Anterior cingulate cortex (tissue), 58 donors: ENCODE results near the gene MCUR1.
A peak's percentile ranks its signal among the peaks of the same experiment; 100 is the strongest.
"Not testable (repeated sequence)": the region's sequence is repeated elsewhere in the genome, so short reads cannot be mapped to it uniquely, and the experiment has no call there.

Experiments
- DNase-seq, 58 donors: peaks; one replicate each; lab custom pipeline; 2025; lab: John Stamatoyannopoulos, UW

Gene MCUR1

DNA sequence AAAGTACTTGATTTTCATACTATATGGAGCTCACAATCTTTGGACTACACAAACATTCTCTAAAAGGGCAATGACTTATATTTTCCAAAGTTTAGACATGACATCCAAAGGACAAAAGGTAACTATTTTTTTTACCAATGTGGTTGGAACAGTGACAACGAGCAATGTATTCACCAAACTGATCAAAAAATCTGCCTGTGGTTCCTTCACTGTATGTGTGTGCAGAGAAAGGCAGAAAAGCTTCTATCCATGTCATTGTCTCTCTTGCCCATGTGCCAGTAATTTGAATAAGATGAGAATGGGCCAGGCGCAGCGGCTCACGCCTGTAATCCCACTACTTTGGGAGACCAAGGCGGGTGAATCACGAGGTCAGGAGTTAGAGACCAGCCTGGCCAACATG is 25.5 kb downstream of the MCUR1 start:
- DNase-seq, result no peak

- peak in 1 of 58 donors; percentile 1 for DNase-seq
These were observed 27.2 kb downstream of the MCUR1 start for GRCh38 chr6:13787137-13787536.

GRCh38 chr6:13780162-13780561 is 34.2 kb downstream of the MCUR1 start:
- not testable (repeated sequence) for DNase-seq

DNA sequence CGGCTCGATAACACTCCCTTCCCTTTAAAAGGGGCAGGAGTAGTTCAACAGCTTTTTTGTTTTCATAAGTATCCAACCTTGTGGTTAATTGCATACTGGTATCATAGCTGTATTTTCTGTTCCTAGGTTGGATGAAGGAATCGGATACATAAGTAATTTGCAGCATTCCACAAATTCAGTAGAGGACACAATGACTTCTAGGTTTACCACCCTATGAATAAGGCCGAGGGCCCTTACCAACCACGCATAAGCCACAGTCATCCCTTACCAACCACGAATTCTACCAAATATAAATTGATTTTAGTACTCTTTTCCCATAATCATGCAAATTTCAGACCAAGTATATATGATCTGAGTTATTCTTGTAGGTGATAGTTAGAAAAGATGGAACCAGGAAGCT is 36.3 kb downstream of the MCUR1 start:
- no peak for DNase-seq

GRCh38 chr6:13776602-13777001 is 37.8 kb downstream of the MCUR1 start:
- no peak for DNase-seq

DNA sequence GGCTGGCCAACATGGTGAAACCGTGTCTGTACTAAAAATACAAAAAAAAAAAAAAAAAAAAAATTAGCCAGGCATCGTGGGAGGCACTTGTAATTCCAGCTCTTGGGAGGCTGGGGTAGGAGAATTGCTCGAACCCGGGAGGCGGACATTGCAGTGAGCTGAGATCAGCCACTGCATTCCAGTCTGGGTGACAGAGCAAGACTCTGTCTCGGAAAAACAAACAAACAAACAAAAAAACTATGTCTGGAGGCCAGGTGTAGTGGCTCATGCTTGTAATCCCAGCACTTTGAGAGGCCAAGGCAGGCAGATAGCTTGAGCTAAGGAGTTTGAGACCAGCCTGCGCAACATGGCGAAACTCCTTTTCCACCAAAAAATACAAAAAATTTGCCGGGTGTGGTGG is 38.9 kb downstream of the MCUR1 start:
- DNase-seq, result not testable (repeated sequence)

DNA sequence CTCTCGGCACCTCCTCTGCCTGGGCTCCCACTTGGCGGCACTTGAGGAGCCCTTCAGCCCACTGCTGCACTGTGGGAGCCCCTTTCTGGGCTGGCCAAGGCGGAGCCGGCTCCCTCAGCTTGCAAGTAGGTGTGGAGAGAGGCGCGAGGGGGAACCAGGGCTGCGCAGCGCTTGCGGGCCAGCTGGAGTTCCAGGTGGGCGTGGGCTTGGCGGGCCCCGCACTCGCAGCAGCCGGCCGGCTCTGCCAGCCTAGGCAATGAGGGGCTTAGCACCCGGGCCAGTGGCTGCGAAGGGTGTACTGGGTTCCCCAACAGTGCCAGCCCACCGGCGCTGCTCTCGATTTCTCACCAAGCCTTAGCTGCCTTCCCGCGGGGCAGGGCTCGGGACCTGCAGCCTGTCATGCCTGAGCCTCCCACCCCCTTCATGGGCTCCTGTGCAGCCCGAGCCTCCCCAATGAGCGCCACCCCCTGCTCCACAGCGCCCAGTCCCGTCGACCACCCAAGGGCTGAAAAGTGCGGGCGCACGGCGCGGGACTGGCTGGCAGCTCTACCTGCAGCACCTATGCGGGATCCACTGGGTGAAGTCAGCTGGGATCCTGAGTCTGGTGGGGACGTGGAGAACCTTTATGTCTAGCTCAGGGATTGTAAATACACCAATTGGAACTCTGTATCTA is 41.9 kb downstream of the MCUR1 start:
- not testable (repeated sequence) for DNase-seq

DNA sequence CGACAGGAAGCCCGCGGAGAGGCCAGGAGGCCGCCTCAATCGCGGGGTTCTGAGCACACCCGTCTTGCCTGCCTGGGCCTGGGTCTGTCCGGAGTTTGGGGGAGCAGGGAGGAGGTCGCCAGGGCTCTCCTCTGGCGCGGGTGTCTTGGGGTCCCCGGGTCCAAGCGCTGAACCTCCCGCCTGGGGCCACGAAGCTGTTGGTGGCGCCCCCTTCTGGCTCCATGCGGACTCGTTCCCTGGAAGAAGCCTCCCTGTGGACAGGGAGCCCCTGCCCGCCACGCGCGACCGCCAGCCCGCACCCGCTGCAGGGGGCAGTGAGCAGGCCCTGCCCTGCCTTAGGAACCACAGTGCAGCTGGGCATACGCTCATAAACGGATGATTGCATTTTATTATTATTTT is 44.7 kb downstream of the MCUR1 start:
- DNase-seq, result no peak

DNA sequence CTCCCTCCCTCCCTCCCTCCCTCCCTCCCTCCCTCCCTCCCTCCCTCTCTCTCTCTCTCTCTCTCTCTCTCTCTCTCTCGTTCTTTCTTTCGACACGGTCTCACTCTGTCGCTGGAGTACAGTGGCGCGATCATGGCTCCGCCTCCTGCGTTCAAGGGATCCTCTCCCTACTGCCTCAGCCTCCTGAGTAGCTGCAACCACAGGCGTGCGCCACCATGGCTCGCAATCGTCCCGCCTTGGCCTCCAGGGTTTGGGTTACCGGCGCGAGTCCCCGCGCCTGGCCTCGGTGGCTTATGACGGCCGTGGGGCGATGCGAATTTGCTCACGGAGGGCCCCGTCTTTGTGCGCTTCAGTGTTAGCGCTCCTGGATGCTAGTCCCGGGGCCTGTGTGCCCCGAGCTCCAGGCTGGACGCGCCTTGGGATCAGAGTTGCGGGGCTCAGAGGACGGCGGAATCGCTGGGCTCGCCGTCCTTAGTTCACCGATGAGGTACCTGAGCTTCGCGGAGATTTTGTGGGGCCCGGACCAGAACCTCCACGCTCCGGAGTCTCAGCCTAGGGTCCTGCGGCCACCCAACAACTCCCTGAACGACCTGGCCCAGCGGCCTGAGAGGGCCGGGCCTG is 45.2 kb downstream of the MCUR1 start:
- DNase-seq, result peak in 1 of 58 donors; percentile 7

DNA sequence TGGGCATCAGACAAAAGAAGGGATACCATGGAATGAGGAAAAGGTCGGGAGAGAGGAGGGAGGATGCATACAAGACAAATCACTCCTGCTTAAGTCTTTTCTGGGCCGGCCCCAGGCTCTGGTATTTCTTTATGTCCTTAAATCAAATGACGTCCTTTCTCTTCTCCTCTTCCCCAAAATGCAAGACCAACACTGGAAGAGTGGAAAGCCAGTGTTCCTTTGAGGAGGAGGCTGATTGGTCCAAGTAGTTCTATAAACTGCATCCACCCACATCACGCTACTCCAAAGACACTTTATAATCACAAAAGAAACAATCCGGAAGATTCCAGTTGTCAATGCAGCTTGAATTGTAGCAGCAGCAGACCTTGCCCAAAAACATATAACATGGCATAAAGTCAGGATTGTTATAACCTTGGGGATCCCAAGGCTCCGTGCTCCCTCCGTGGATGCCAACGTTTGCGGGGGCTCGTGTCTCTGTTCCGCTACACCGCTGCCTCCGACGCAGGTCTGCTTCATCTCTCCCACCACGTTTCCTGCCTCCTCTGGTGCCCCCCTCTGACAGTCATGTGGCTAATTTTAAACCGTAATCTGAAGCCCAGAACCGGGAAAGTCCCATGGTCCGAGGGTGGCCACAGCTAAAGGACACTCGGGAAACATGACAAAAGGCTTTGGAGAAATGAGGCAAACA is 47.1 kb downstream of the MCUR1 start:
- peak in 46 of 58 donors; percentile 3 to 71 (median 19) for DNase-seq

DNA sequence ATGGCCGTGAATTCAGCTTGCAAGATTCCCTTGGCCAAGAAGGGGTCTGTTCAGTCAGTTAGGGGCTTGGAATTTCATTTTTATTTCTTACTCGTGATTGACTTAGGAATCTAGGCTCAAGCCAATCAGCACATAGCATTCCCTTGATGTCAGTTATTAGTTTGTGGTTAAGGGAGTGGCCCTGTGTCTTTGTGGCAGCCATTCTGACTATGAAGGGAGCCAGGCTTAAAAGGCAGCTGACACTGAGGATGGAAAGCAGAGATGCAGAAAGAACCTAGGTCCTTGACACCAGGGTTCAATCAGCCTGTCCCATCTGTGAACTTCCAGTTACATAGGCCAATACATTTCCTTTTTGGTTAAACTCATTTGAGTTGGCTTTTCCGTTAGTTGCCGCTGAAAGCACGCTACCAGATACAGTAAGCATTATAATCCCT is 48.1 kb downstream of the MCUR1 start:
- no peak for DNase-seq

DNA sequence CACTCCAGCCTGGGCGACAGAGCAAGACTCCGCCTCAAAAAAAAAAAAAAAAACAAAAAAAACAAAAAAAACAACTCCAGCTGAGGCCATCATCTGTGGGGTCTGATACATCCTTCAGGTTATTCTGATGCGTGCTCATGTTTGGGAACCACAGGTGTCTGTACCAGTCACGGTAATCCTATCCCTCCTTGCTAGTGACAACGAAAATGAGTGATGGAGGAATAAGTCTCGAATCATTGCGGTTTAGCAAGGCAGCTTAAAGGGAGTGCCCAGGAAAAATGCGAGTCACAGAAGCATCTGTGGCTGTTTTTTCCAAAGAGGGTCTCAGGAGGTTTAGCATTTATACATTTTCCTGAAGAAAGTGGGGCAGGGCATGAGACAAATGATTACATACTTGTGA is 48.8 kb downstream of the MCUR1 start:
- DNase-seq, result no peak

GRCh38 chr6:13764996-13765395 is 49.4 kb downstream of the MCUR1 start:
- DNase-seq, result no peak

GRCh38 chr6:13763740-13764381 is 50.5 kb downstream of the MCUR1 start:
- no peak for DNase-seq

DNA sequence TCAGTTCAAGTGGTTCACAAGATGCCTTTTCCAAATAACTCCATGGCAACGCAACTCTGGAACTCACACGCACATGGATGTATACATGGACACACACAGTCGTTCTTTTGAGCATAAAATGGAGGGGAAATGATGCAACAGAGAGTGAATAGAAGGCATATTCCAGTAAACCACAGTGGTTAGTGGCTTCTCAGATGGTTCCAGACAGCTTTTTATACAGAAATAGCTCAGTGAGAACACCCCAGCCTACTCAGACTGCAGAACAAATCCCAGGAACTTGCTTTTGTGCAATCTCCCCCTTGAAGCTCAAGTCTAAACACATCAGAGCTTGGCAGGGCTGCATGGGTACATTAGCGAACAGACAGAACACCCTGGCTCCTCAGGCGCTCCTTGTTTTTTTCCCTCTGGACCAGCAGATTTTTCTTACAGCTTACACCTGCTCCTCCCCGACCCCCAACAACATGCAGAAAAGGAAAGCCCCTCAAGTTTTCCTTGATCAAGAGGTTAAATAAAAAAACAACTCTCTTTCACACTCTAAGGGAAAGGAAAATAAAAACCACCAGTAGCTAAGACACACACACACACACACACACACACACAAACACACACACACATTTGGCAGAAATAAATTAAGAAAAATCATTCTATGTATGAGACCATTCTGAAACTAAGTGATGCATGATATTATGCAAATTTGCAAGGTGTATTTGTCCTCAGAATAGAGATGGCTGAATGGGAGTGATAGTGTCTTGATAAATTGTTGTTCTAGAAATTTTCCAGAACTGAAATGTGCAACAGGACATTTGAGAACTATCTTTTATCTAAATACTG is 51.5 kb downstream of the MCUR1 start:
- DNase-seq, result peak in 51 of 58 donors; percentile 2 to 87 (median 34)

DNA sequence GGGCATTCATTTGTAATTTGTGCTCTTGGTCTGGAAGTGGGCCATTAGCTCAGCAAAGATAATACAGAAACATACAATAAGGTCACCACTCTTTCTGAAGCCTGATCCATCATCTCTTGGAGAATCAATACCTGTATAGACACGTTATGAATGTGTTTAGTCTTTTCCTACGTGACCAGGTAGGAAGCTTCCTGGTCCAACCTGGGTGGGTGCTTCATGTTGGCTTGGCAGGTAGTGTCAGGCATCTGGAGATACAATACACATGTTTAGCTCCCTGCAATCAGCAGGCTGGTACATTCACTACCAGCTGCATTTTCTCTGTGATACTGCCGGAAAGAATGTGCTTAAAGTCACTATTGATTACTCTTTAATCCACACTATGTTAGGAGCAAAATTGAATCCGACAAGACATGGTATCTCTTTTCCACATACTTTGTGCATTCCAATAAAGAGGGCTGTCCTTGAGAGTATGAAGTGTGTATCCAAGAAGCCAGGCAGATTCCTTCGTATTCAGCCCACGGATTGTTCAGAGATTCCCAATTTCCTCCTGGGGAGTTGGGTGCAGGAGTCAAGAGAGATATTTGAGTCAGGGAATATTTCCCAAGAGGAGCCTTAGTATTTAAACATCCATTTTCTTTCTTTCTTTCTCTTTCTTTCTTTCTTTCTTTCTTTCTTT is 52.9 kb downstream of the MCUR1 start:
- DNase-seq, result no peak

DNA sequence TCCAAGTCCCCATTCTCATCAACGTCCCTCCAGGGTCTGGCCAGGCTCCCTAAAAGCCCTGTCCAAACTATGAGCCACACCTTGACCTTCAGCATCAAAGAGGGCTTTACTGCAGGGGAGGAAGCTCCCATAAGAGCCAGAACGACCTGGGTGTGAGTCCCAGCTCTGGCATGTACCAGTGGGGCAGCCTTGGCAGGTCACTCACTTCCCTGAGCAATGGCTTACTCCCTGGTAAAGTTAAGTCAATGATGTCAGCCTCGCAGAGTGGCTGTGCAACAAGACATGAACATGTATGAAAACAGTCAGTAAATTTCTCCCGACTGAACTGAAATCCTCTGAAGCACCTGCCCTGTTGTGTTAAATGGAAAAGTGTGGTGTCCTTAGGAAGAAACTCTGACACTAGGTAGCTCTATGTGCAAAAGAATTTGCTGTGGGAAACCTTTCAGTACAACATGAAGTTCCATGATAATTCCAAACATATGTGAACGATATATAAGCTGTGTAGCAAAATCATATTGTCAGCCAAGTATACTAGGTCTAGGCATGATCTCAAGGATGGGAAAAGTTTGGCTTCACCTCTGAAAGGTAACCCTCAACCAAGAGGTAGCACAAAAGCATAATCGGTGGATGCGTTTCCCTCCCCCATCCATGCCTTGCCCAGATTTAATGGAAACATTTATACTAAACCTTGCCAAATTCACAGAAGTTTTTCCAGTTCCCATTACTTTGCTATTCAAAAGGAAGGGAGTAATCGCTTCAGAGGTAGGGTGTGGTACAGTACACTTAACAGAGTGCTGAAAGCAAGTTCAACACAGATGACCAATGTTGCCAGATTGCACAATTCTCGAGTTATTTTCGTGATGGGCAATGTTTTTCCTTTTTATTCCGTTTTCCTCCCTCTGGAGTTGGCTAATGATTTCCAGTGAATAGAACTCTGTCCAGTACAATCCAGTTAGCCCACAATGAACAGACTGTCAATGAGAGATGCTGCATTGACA is 53.8 kb downstream of the MCUR1 start:
- peak in 1 of 58 donors; percentile 0 for DNase-seq

DNA sequence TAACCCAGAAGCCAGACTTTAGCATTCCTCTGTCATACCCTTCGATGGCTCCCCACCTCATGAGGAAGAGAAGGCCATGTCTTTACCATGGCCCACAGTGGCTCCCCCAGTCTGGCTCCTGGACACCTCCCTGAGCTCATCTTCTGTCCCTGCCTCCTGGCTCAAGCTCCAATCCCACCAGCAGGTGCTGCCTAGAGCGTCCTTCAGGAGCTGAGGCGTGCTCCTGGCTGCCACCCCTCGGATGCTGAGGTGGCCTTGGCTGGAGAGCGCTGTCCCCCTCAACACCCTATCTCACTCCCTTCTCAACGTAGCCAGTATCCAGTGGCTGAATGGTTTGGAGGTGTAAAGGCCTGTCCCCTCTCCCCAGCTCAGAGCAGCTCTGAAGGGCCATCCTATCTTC is 55.3 kb downstream of the MCUR1 start:
- DNase-seq, result no peak
